ENCODE data around the gene PTPRZ1. TPM values are rescaled to one million over a fixed set of nuclear protein-coding genes. Genes with fewer than 3 reads are reported as not detected.

Gene PTPRZ1
- total and polyA plus RNA-seq, 2 of the 8 experiments (the other 6 are each of a cell fraction or from before 2014, with no cell fraction given), result 112 to 135 TPM

- Histone ChIP-seq H3K27me3 (replicated peaks in 1 of 4; ENCODE audit: control insufficient read depth in 3 of 4, extremely low read depth in 1 of 4, insufficient read depth in 3 of 4, low read length in 3 of 4) (peaks cover 0 to 1% (median 0%) of the 10 kb centered on the region in 4 experiments; a peak in 1 of 7 replicates), H4K5ac (ENCODE audit: insufficient read length, low read depth, low read length) (no peak overlapping the region), H4K20me1 (replicated peaks in 1 of 2; ENCODE audit: control insufficient read depth in 1 of 2, insufficient read depth in 2 of 2, low read length in 2 of 2) (no peaks in the 10 kb centered on the region), H3K23me2 (ENCODE audit: low read depth, low read length) (no peaks in the 10 kb centered on the region; the same call in 1 of the 2 replicates), H3K36me3 (ENCODE audit: control insufficient read depth in 2 of 4, insufficient read depth in 4 of 4, low read length in 3 of 4) (no peaks in the 10 kb centered on the region), H3K18ac (ENCODE audit: extremely low read depth, low read length) (no peak overlapping the region), H2BK120ac (replicated peaks; ENCODE audit: low read depth, low read length) (no peak overlapping the region), H2BK5ac (ENCODE audit: low read depth, low read length) (no peak overlapping the region), H3K79me1 (ENCODE audit: low read depth, low read length) (no peaks in the 10 kb centered on the region), H3K56ac (replicated peaks; ENCODE audit: insufficient read length, low read depth, low read length) (no peak overlapping the region), H3K4ac (replicated peaks; ENCODE audit: insufficient read length, low read depth, low read length) (no peak overlapping the region), H4K8ac (ENCODE audit: extremely low read depth, insufficient read depth, low read length) (no peak overlapping the region), H3K79me2 (ENCODE audit: control insufficient read depth in 1 of 2, insufficient read depth in 2 of 2, low read length in 2 of 2) (no peaks in the 10 kb centered on the region), H3K4me3 (ENCODE audit: extremely low read depth in 1 of 4, insufficient read depth in 2 of 4, low read depth in 3 of 4, low read length in 4 of 4) (no peak overlapping the region), H2BK15ac (ENCODE audit: low read length) (no peak overlapping the region), H3K23ac (ENCODE audit: insufficient read length) (no peak overlapping the region), H3K4me1 (replicated peaks in 1 of 4; ENCODE audit: control insufficient read depth in 3 of 4, insufficient read depth in 4 of 4, low read length in 3 of 4) (no peaks in the 10 kb centered on the region), H2AFZ (ENCODE audit: low read length) (no peak overlapping the region), H3K9me3 (ENCODE audit: insufficient read depth in 2 of 2, low read depth in 1 of 2, low read length in 1 of 2) (no peaks in the 10 kb centered on the region), H2BK12ac (ENCODE audit: low read depth, low read length) (no peak overlapping the region), H3K9ac (replicated peaks in 1 of 4; ENCODE audit: extremely low read depth in 1 of 4, low read depth in 3 of 4, low read length in 3 of 4) (no peak overlapping the region), H4K91ac (replicated peaks; ENCODE audit: insufficient read length, low read length) (no peak overlapping the region), H2AK5ac (ENCODE audit: low read depth, low read length) (no peak overlapping the region), H2BK20ac (ENCODE audit: low read length) (no peak overlapping the region), H3K27ac (ENCODE audit: low read depth, low read length) (no peak overlapping the region), H3K4me2 (ENCODE audit: insufficient read depth in 1 of 2, low read depth in 2 of 2, low read length in 2 of 2) (no peak overlapping the region), H3K14ac (ENCODE audit: insufficient read length) (no peak overlapping the region)
- WGBS, 2 experiments (ENCODE audit: extremely low coverage in 1 of 2, insufficient coverage in 1 of 2, insufficient read length in 1 of 2, insufficient replicate concordance in 2 of 2, low coverage in 1 of 2, low lambda C conversion rate in 2 of 2, missing lambda C conversion rate in 1 of 2), result 50% methylated on average over 1 of the region's 1 CpG; no CpG with 5 or more reads in 1 of the 2 experiments
- CTCF ChIA-PET (ENCODE audit: partially characterized antibody), result interaction anchor here (1.2 to 1.7 kb wide), 2 partner anchors 13 to 170 kb away, joined by 4 to 6 read pairs; no protein-coding TSS in a partner anchor
- POLR2A ChIA-PET (ENCODE audit: partially characterized antibody), result no interaction called here
- TF ChIP-seq TAF7 (optimal IDR thresholded peaks at IDR 0.05; ENCODE audit: borderline replicate concordance, low read depth, low read length) (no peak), RBBP5 (IDR thresholded peaks at IDR 0.05; ENCODE audit: borderline replicate concordance, low read depth, low read length) (no peak), KDM1A (IDR thresholded peaks at IDR 0.05; ENCODE audit: borderline replicate concordance, low read length) (no peak), KDM5A (IDR thresholded peaks at IDR 0.05; ENCODE audit: low read length) (no peak), SIX5 (IDR thresholded peaks at IDR 0.05; ENCODE audit: low read depth, low read length) (no peak), EP300 (IDR thresholded peaks at IDR 0.05; ENCODE audit: borderline replicate concordance in 1 of 2, low read depth in 2 of 2, low read length in 2 of 2) (no peak), GABPA (IDR thresholded peaks at IDR 0.05; ENCODE audit: borderline replicate concordance, insufficient read depth, low read length) (no peak), SRF (IDR thresholded peaks at IDR 0.05; ENCODE audit: low read depth, low read length) (no peak), ATF3 (IDR thresholded peaks at IDR 0.05; ENCODE audit: insufficient read depth, low read depth, low read length) (no peak)
- DNase-seq (ENCODE audit: low read depth in 1 of 2, low spot score in 2 of 2), result no peak
- no peak for FAIRE-seq
These were observed 48.7 kb upstream of the PTPRZ1 start for GRCh38 chr7:121824276-121824675.

Data from H1 (cell line).